Ovary (tissue), 9 donors: ENCODE measurements around the gene ELOVL2. TPM values are rescaled to one million over a fixed set of nuclear protein-coding genes. Genes with fewer than 3 reads are reported as not detected.

Source experiments
- DNase-seq, 5 donors: peaks; one replicate each; pipeline ENCODE4 v3.0.0-alpha.2; 2019 to 2020
- H3K27ac ChIP-seq, 2 donors: fragments of 200-600 bp; one replicate each; pipeline versions ENCODE4 v1.5.1 to v1.8.0; 2019 to 2022
- H3K27me3 ChIP-seq: fragments of 200-600 bp; one replicate; pipeline ENCODE4 v1.8.0; 2022
- H3K36me3 ChIP-seq: fragments of 200-600 bp; sonication (generic); one replicate; pipeline ENCODE4 v1.5.1; 2019
- H3K4me1 ChIP-seq: one replicate; pipeline ENCODE4 v1.8.1; 2013; ENCODE audit warnings: mild to moderate bottlenecking, moderate library complexity; ENCODE audit not compliant: insufficient read depth
- H3K4me3 ChIP-seq: fragments of 200-600 bp; sonication (generic); one replicate; pipeline ENCODE4 v1.5.1; 2017
- H3K9me3 ChIP-seq, 2 donors: fragments of 200-600 bp in 1 of 2; sonication (generic) in 1 of 2; one replicate each; pipeline versions ENCODE4 v1.5.1 to v1.8.1; 2013 to 2019; ENCODE audit warnings: mild to moderate bottlenecking in 1 of 2, moderate library complexity in 1 of 2
- EP300 ChIP-seq: sonication (generic); formaldehyde crosslinking; IDR thresholded peaks from one replicate; pipeline ENCODE4 v1.6.1; 2017; ENCODE audit warnings: antibody characterized with exemption
- POLR2A ChIP-seq: fragments of 450-650 bp; IDR thresholded peaks from one replicate; pipeline ENCODE4 v1.6.1; 2017; ENCODE audit warnings: antibody characterized with exemption, mild to moderate bottlenecking, moderate library complexity
- WGBS, 3 donors: extraction: QIAGEN DNeasy Blood & Tissue Kit in 1 of 3; methylation state at CpG; one replicate each; pipeline versions ENCODE4 v1.1.5 to v1.1.7; 2013 to 2017; 5-methylcytosine and 5-hydroxymethylcytosine counted together
- intact Hi-C, 4 donors: fragments of 100-400 bp; cut with DNase I; formaldehyde crosslinking; loops; one replicate each; pipeline versions ENCODE4 v1.11.0 to v1.15.1; 2022 to 2023
- polyA plus RNA-seq, 2 donors: library from polyadenylated mRNA; stranded (reverse); fragments of 200-250 nt in 1 of 2; fragments of 350-450 nt in 1 of 2; fragmentation: Illumina TruSeq in 1 of 2; extraction: RNeasy Lipid Tissue Mini Kit (QIAGEN cat#74804) in 1 of 2; gene quantifications; one replicate each; pipeline ENCODE4 v1.2.3, GENCODE V29; 2013 to 2014
- total RNA-seq, 7 donors: library from RNA; depleted of rRNA in 2 of 7; stranded (reverse); fragments of >200 nt in 2 of 7; fragmentation: NEBNext Ultra II Directional in 3 of 7; extraction: Animal tissue kit (Norgen Biotek cat#: 25700) in 3 of 7; gene quantifications; one replicate each; pipeline versions ENCODE4 v1.1.0 to v1.2.4, GENCODE V29; 2016 to 2023
- TF ChIP-seq, protein P1 (sequence below), 3 donors: fragments of 450-650 bp in 2 of 3; fragments of 200-600 bp in 1 of 3; IDR thresholded peaks; one replicate each; pipeline versions ENCODE4 v1.5.1 to v1.8.0; 2016 to 2022; ENCODE audit warnings: antibody characterized with exemption in 3 of 3, mild to moderate bottlenecking in 1 of 3
- donor health status: DM: no; HTN: no; CAD: no; lungs with moderate emphysema.
- donor health status: DM: no; HTN: no; CAD: no.
- donor health status: Bipolar disorder and iron deficiency.
- donor health status: DM: yes; HTN: yes; CAD: no.
- donor health status: DM: no; HTN: no; CAD: no.
- donor health status: DM: yes; HTN: yes; CAD: no.

The ELOVL2 gene
- total and polyA plus RNA-seq, 9 donors = 0.11 to 1.4 (median 0.28) TPM; not detected in 1

DNA sequence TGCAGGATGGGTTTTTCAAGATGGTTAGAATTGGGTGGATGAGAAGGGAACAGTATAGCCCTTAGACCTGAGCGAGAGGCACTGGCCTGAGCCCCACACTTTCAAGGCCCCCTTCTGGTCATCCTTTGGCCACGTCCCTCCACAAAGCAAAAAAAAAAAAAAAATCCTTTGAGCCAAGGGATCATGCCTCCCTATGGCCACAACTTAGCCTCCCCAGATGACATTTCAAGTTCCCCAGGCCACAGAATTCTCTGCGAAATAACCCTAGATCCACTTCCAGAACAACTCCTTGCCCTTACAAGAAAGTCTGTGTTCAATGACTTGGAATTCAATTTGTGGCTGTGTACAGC, 30.4 kb downstream of the ELOVL2 start:
- no peak for TF ChIP-seq EP300
- TF ChIP-seq, protein P1, sequence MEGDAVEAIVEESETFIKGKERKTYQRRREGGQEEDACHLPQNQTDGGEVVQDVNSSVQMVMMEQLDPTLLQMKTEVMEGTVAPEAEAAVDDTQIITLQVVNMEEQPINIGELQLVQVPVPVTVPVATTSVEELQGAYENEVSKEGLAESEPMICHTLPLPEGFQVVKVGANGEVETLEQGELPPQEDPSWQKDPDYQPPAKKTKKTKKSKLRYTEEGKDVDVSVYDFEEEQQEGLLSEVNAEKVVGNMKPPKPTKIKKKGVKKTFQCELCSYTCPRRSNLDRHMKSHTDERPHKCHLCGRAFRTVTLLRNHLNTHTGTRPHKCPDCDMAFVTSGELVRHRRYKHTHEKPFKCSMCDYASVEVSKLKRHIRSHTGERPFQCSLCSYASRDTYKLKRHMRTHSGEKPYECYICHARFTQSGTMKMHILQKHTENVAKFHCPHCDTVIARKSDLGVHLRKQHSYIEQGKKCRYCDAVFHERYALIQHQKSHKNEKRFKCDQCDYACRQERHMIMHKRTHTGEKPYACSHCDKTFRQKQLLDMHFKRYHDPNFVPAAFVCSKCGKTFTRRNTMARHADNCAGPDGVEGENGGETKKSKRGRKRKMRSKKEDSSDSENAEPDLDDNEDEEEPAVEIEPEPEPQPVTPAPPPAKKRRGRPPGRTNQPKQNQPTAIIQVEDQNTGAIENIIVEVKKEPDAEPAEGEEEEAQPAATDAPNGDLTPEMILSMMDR (IDR thresholded peaks at IDR 0.05) = no peak
- TF ChIP-seq POLR2A = no peak
- no peaks in the 10 kb centered on the region for H3K27me3 ChIP-seq
- H3K27ac ChIP-seq = no peak overlapping the region
- no peaks in the 10 kb centered on the region for H3K36me3 ChIP-seq
- WGBS, 3 donors = 65 to 79% (median 74%) methylated on average over 3 of the region's 3 CpGs
- H3K9me3 ChIP-seq = no peaks in the 10 kb centered on the region
- H3K4me3 ChIP-seq = no peak overlapping the region
- DNase-seq = no peak
- H3K4me1 ChIP-seq = no peaks in the 10 kb centered on the region
- intact Hi-C loops = no loop called here

DNA sequence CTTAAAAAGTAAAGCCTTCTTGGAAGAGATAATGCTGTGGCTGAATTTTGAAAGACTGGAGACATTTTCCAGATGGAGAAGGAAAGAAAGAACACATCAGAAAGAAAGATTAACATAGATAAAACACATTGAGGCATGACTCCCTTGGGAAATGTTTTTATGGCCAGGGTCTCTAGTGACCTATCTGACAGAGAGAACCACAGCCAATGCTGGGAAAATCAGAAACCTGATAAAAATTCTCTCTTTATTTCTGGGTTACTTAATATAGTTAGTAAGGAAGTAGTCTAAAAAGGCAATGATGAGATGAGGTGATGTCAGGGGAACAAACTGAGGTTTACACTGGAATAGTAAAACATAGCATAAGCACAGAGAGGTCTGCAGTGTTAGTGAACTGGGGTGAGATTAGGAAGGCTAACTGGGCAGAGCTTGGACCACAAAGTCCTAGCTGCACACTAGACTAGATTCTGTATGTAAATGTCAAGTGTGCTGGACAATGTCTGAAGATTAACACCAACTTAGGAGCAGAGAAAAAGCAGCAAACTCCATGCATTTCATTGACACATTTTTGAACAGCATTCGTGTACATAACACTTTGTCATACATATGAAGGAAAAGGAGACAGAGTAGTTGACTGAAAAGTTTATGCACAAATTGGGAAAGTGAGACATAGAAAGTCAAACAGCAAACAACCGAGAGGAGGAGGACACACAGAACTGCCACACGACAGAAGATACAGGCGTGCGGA, 31.0 kb downstream of the ELOVL2 start:
- Histone ChIP-seq H3K36me3 (no peaks in the 10 kb centered on the region), H3K9me3 (no peaks in the 10 kb centered on the region), H3K4me1 (no peaks in the 10 kb centered on the region), H3K27me3 (no peaks in the 10 kb centered on the region), H3K4me3 (no peak overlapping the region), H3K27ac (no peak overlapping the region)
- no peak for DNase-seq
- TF ChIP-seq, protein P1 (IDR thresholded peaks at IDR 0.05) = no peak
- TF ChIP-seq EP300 (no peak), POLR2A (no peak)
- 88 to 90% (median 89%) methylated on average over 5 of the region's 5 CpGs for WGBS, 3 donors
- intact Hi-C loops = no loop called here

DNA sequence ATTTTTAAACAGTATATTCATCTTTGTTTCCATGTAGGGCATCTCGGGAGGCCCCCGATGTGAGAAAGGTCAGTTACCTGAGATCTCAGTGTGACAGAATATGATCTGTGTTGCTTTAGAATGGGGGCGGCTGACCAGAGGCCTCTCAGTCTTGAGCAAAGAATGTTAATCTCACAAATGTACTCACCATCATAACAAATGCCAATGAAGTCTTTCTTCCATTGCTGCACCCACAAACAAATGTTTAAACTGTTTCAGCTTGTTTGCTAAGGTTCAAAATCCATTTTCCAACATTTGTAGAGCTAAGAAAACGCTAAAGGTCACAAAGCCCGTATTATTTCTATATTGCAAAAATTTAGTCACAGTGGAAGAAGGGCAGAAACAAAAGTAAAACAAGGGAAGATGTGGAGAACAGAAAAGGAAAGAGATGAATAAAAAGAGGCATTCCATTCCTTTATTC, 31.8 kb downstream of the ELOVL2 start:
- H3K4me3 ChIP-seq = no peak overlapping the region
- H3K27ac ChIP-seq = no peak overlapping the region
- TF ChIP-seq POLR2A (no peak), EP300 (no peak)
- TF ChIP-seq, protein P1 (IDR thresholded peaks at IDR 0.05) = no peak
- WGBS, 3 donors = 48 to 57% (median 55%) methylated on average over 5 of the region's 5 CpGs
- H3K36me3 ChIP-seq = no peaks in the 10 kb centered on the region
- no peaks in the 10 kb centered on the region for H3K4me1 ChIP-seq
- DNase-seq = no peak
- H3K27me3 ChIP-seq = no peaks in the 10 kb centered on the region
- no peaks in the 10 kb centered on the region for H3K9me3 ChIP-seq
- intact Hi-C loops = no loop called here

DNA sequence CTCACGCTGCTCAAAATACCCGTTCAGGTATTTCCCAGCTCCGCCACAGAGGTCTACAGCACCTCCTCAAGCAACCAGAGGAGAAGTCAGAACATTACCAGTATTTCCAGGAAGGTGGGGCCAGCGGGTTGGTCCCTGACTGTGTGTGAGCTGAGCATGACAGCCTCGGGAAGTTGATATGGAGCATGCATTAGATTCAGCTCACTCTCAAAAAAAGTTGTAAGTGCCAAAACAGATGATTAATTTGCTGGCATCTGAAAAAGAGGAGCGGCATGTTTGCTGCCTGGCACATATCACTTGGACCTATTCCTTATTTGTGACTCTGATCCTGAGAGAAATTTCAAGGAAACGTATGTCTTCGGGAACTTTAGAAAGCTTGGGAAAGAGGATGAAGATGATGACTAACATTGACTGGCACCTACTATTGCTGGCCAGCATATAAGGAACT, 32.3 kb downstream of the ELOVL2 start:
- intact Hi-C loops = no loop called here
- Histone ChIP-seq H3K9me3 (no peaks in the 10 kb centered on the region), H3K27ac (no peak overlapping the region), H3K4me1 (no peaks in the 10 kb centered on the region), H3K36me3 (no peaks in the 10 kb centered on the region), H3K27me3 (no peaks in the 10 kb centered on the region), H3K4me3 (no peak overlapping the region)
- no peak for DNase-seq
- no peak for TF ChIP-seq POLR2A
- TF ChIP-seq, protein P1 (IDR thresholded peaks at IDR 0.05) = no peak
- no peak for TF ChIP-seq EP300
- WGBS, 3 donors = 58 to 69% (median 61%) methylated on average over 8 of the region's 8 CpGs
